Endothelial cell of umbilical vein (primary cell): ENCODE results near the gene CHRNE. TPM values are rescaled to one million over a fixed set of nuclear protein-coding genes. Genes with fewer than 3 reads are reported as not detected.

Source experiments
- BruUV-seq: library from RNA; stranded (reverse); fragments of 400-500 nt; replicated peaks from 2 replicates; lab custom pipeline; 2021; lab: Mats Ljungman, UMichigan
- CTCF ChIA-PET: fragments of 300-600, 350-600 bp; sonication (Branson Sonifier 250); formaldehyde crosslinking; loops from one replicate; lab custom pipeline; 2021; ENCODE audit warnings: antibody characterized with exemption, inconsistent platforms; lab: Charles Lee
- POLR2A ChIA-PET: fragments of 300-600, 350-600 bp; sonication (Branson Sonifier 250); formaldehyde crosslinking; loops from one replicate; lab custom pipeline; 2021; ENCODE audit warnings: antibody characterized with exemption, inconsistent platforms; lab: Charles Lee
- DNase-seq: peaks from one replicate; pipeline ENCODE4 v3.0.0-alpha.2; 2011; ENCODE audit warnings: low read depth, low spot score
- FAIRE-seq: peaks from 2 replicates; lab custom pipeline; 2011; peaks lifted over from hg19 to GRCh38; lab: Jason Lieb, UNC
- H2AFZ ChIP-seq: 2 replicates; pipeline ENCODE4 v1.6.0; 2012; ENCODE audit warnings: low read depth, low read length, control low read depth, inconsistent platforms
- H3K27ac ChIP-seq: 2 replicates; pipeline ENCODE4 v1.5.1; 2011; ENCODE audit warnings: low read depth, mild to moderate bottlenecking, control low read depth, low read length, moderate library complexity; ENCODE audit not compliant: insufficient read depth
- H3K27me3 ChIP-seq, 2 experiments: 2 replicates each; pipeline versions ENCODE4 v1.6.0 to v1.6.1; 2011; ENCODE audit warnings: low read length in 2 of 2, mixed read lengths in 1 of 2; ENCODE audit not compliant: control insufficient read depth in 2 of 2, insufficient read depth in 2 of 2
- H3K36me3 ChIP-seq, 2 experiments: 2 replicates in 1 of 2; 3 replicates in 1 of 2; pipeline ENCODE4 v1.5.1; 2011; ENCODE audit warnings: low read length in 2 of 2, mild to moderate bottlenecking in 1 of 2, moderate library complexity in 1 of 2; ENCODE audit not compliant: control insufficient read depth in 2 of 2, insufficient read depth in 2 of 2; ENCODE audit errors: extremely low read depth in 1 of 2
- H3K4me1 ChIP-seq: 3 replicates; pipeline ENCODE4 v1.5.1; 2011; ENCODE audit warnings: mild to moderate bottlenecking, low read length; ENCODE audit not compliant: control insufficient read depth, insufficient read depth; ENCODE audit errors: extremely low read depth
- H3K4me2 ChIP-seq: 2 replicates; pipeline ENCODE4 v1.6.1; 2011; ENCODE audit warnings: low read length, control low read depth, mixed read lengths; ENCODE audit not compliant: insufficient read depth
- H3K4me3 ChIP-seq, 3 experiments: fragments of 200-600 bp in 1 of 3; sonication (generic), shearing (Covaris generic) in 1 of 3; replicated peaks in 1 of 3; 2 replicates each; pipeline ENCODE4 v1.5.1; 2011 to 2016; ENCODE audit warnings: control low read depth in 3 of 3, low read length in 3 of 3, mild to moderate bottlenecking in 2 of 3, inconsistent platforms in 1 of 3, low read depth in 1 of 3, moderate library complexity in 1 of 3; ENCODE audit not compliant: insufficient read depth in 1 of 3
- H3K79me2 ChIP-seq: 2 replicates; pipeline ENCODE4 v1.6.0; 2012; ENCODE audit warnings: low read length, inconsistent platforms; ENCODE audit not compliant: control insufficient read depth, insufficient read depth
- H3K9ac ChIP-seq: replicated peaks from 2 replicates; pipeline ENCODE3; 2011; ENCODE audit warnings: low read length, control low read depth; ENCODE audit not compliant: insufficient read depth; ENCODE audit errors: extremely low read depth
- H3K9me1 ChIP-seq: replicated peaks from 3 replicates; pipeline ENCODE4 v1.6.0; 2011; ENCODE audit warnings: mild to moderate bottlenecking, low read length; ENCODE audit not compliant: control insufficient read depth, insufficient read depth; ENCODE audit errors: extremely low read depth
- H3K9me3 ChIP-seq: replicated peaks from 2 replicates; pipeline ENCODE4 v1.5.1; 2012; ENCODE audit warnings: low read length, inconsistent platforms; ENCODE audit not compliant: control insufficient read depth, insufficient read depth
- H4K20me1 ChIP-seq: replicated peaks from 2 replicates; pipeline ENCODE3; 2011; ENCODE audit warnings: mild to moderate bottlenecking, low read length; ENCODE audit not compliant: control insufficient read depth, insufficient read depth; ENCODE audit errors: extremely low read depth
- CTCF ChIP-seq, 2 donors: IDR thresholded peaks; 1 replicate in 1 of 2; 2 replicates in 1 of 2; pipeline ENCODE4 v1.5.1; 2011; ENCODE audit warnings: low read length in 2 of 2, mild to moderate bottlenecking in 2 of 2, moderate library complexity in 2 of 2, control low read depth in 1 of 2, inconsistent platforms in 1 of 2, low read depth in 1 of 2; ENCODE audit not compliant: insufficient read depth in 1 of 2; ENCODE audit errors: extremely low read depth in 1 of 2
- EZH2 ChIP-seq: IDR thresholded peaks from 2 replicates; pipeline ENCODE4 v1.6.1; 2012; ENCODE audit warnings: borderline replicate concordance, low read depth, mild to moderate bottlenecking, moderate library complexity, low read length, inconsistent platforms; ENCODE audit not compliant: severe bottlenecking
- FOS ChIP-seq: IDR thresholded peaks from 2 replicates; pipeline ENCODE4 v1.6.1; 2011; ENCODE audit warnings: mild to moderate bottlenecking, low read length, moderate library complexity, borderline replicate concordance; ENCODE audit not compliant: insufficient read depth
- GATA2 ChIP-seq: IDR thresholded peaks from 2 replicates; pipeline ENCODE4 v1.7.0; 2011; ENCODE audit warnings: low read depth, mild to moderate bottlenecking, moderate library complexity, mixed read lengths, low read length; ENCODE audit not compliant: insufficient read length, insufficient read depth
- JUN ChIP-seq: IDR thresholded peaks from 2 replicates; pipeline ENCODE4 v1.6.1; 2011; ENCODE audit warnings: borderline replicate concordance, low read depth; ENCODE audit not compliant: insufficient read length, insufficient read depth
- MAX ChIP-seq: IDR thresholded peaks from 2 replicates; pipeline ENCODE4 v1.6.1; 2011; ENCODE audit not compliant: insufficient read depth, insufficient read length
- MYC ChIP-seq: IDR thresholded peaks from one replicate; pipeline ENCODE4 v1.6.1; 2011; ENCODE audit warnings: mild to moderate bottlenecking, low read depth, low read length
- POLR2A ChIP-seq: IDR thresholded peaks from 2 replicates; pipeline ENCODE4 v1.6.1; 2012; ENCODE audit warnings: low read depth, mild to moderate bottlenecking, control low read depth, low read length
- POLR2AphosphoS5 ChIP-seq: IDR thresholded peaks from 2 replicates; pipeline ENCODE4 v1.6.1; 2012; ENCODE audit warnings: low read depth, mild to moderate bottlenecking, control low read depth, low read length, moderate library complexity; ENCODE audit not compliant: insufficient read depth
- dilution Hi-C: fragments of 300-500 bp; cut with MboI; formaldehyde crosslinking; loops from one replicate; pipeline ENCODE4 v1.15.0; 2019; ENCODE audit warnings: low sequenced_read_pairs; ENCODE audit not compliant: extremely low pct_ligation_motif_present
- intact Hi-C: fragments of 100-400 bp; cut with micrococcal nuclease; formaldehyde crosslinking; loops from one replicate; pipeline ENCODE4 v1.10.0; 2022
- polyA plus RNA-seq, 4 experiments: library from polyadenylated mRNA; depleted of rRNA in 3 of 4; stranded (reverse) in 3 of 4; unstranded in 1 of 4; fragments of >200 nt; gene quantifications; 2 replicates each; pipeline versions ENCODE4 v1.2.1 to v1.2.3, GENCODE V29; 2011 to 2012; ENCODE audit warnings: missing spikeins in 1 of 4
- total RNA-seq: library from RNA; stranded (reverse); gene quantifications from 2 replicates; pipeline ENCODE4 v1.2.3, GENCODE V29; 2021

The CHRNE gene
- total and polyA plus RNA-seq, 2 donors (not counting 3 experiments of a cell fraction or from before 2014, with no cell fraction given) = 0.84 to 1.1 TPM

- no peak overlapping the region for H2AFZ ChIP-seq
- no peak overlapping the region for H3K9ac ChIP-seq
- ChIA-PET CTCF (interaction anchor here (1.8 kb wide), 1 partner anchor 26 kb away, joined by 8 read pairs; no protein-coding TSS in a partner anchor), POLR2A (no interaction called here)
- intact Hi-C loops = no loop called here
- peaks cover 15% of the 10 kb centered on the region for H3K4me1 ChIP-seq
- peak; percentile 15 for FAIRE-seq
- H4K20me1 ChIP-seq = no peaks in the 10 kb centered on the region
- no peak overlapping the region for H3K4me3 ChIP-seq
- no peaks in the 10 kb centered on the region for H3K9me1 ChIP-seq
- no peak overlapping the region for H3K4me2 ChIP-seq
- H3K36me3 ChIP-seq = peaks cover 2 to 19% of the 10 kb centered on the region in 2 experiments
- H3K27me3 ChIP-seq = no peaks in the 10 kb centered on the region
- no peak for DNase-seq
- no peak overlapping the region for H3K27ac ChIP-seq
- H3K79me2 ChIP-seq = peaks cover 17% of the 10 kb centered on the region
- dilution Hi-C loops = no loop called here
- H3K9me3 ChIP-seq = no peaks in the 10 kb centered on the region
- TF ChIP-seq MAX (no peak), EZH2 (no peak), JUN (no peak), FOS (no peak), POLR2A (no peak), MYC (no peak), POLR2AphosphoS5 (no peak), CTCF (IDR thresholded peaks at IDR 0.05; ENCODE audit: extremely low read depth in 1 of 2, insufficient read depth in 1 of 2, low read depth in 1 of 2, low read length in 2 of 2) (no peak), GATA2 (no peak)
- BruUV-seq = no TSS peak
Measured at GRCh38 chr17:4935650-4936049, 32.8 kb upstream of the CHRNE start.
